SK-N-SH treated with all-trans-retinoic acid at 6 μM for 48 hours (cell line): ENCODE measurements around the gene ARID1B.

Experiments
- ARNTL ChIP-seq: fragments of 450-650 bp; formaldehyde crosslinking; IDR thresholded peaks from 2 replicates; pipeline ENCODE4 v1.5.0; 2020; ENCODE audit warnings: low read depth, mild to moderate bottlenecking, moderate library complexity, borderline replicate concordance
- CSDC2 ChIP-seq: fragments of 250-450 bp; sonication (Bioruptor Pico); IDR thresholded peaks from 2 replicates; pipeline ENCODE4 v1.5.0; 2020; ENCODE audit warnings: mild to moderate bottlenecking, moderate library complexity
- ESRRG ChIP-seq: fragments of 250-450 bp; sonication (Bioruptor Pico); IDR thresholded peaks from 2 replicates; pipeline ENCODE4 v1.6.1; 2021; ENCODE audit warnings: mild to moderate bottlenecking
- OSR1 ChIP-seq: fragments of 250-450 bp; sonication (Bioruptor Pico); IDR thresholded peaks from 2 replicates; pipeline ENCODE4 v1.8.0; 2022; ENCODE audit warnings: moderate library complexity, mild to moderate bottlenecking, inconsistent platforms
- PATZ1 ChIP-seq: fragments of 250-450 bp; sonication (Bioruptor Pico); IDR thresholded peaks from 2 replicates; pipeline ENCODE4 v1.8.0; 2020; ENCODE audit warnings: mild to moderate bottlenecking, moderate library complexity, borderline replicate concordance
- RARB ChIP-seq: fragments of 250-450 bp; sonication (Bioruptor Pico); IDR thresholded peaks from 2 replicates; pipeline ENCODE4 v1.8.0; 2021; ENCODE audit warnings: mild to moderate bottlenecking, moderate library complexity
- SNAI2 ChIP-seq: fragments of 250-450 bp; sonication (Bioruptor Pico); IDR thresholded peaks from 2 replicates; pipeline ENCODE4 v1.5.0; 2020; ENCODE audit warnings: mild to moderate bottlenecking, moderate library complexity
- TCF4 ChIP-seq: fragments of 250-450 bp; sonication (Bioruptor Pico); IDR thresholded peaks from 2 replicates; pipeline ENCODE4 v1.8.0; 2021; ENCODE audit warnings: mild to moderate bottlenecking, moderate library complexity, borderline replicate concordance
- ZFP3 ChIP-seq: fragments of 250-450 bp; sonication (Bioruptor Pico); IDR thresholded peaks from 2 replicates; pipeline ENCODE4 v1.5.0; 2020; ENCODE audit warnings: mild to moderate bottlenecking, moderate library complexity
- ZFP30 ChIP-seq: fragments of 450-650 bp; formaldehyde crosslinking; IDR thresholded peaks from 2 replicates; pipeline ENCODE4 v1.5.0; 2022; ENCODE audit warnings: mild to moderate bottlenecking, moderate library complexity
- ZNF565 ChIP-seq: fragments of 450-650 bp; formaldehyde crosslinking; conservative IDR thresholded peaks from 2 replicates; pipeline ENCODE4 v1.5.0; 2020; ENCODE audit warnings: low read depth, mild to moderate bottlenecking, moderate library complexity
- ZNF8 ChIP-seq: fragments of 450-650 bp; formaldehyde crosslinking; IDR thresholded peaks from 2 replicates; pipeline ENCODE4 v1.5.0; 2020; ENCODE audit warnings: mild to moderate bottlenecking, moderate library complexity
- TF ChIP-seq, protein P1 (sequence below): fragments of 250-450 bp; sonication (Bioruptor Pico); IDR thresholded peaks from 2 replicates; pipeline ENCODE4 v1.5.1; 2020; ENCODE audit warnings: low read depth, mild to moderate bottlenecking, moderate library complexity
- TF ChIP-seq, protein P2 (sequence below): fragments of 250-450 bp; sonication (Bioruptor Pico); IDR thresholded peaks from 2 replicates; pipeline ENCODE4 v1.8.0; 2021; ENCODE audit warnings: low read depth, mild to moderate bottlenecking, moderate library complexity, borderline replicate concordance

GRCh38 chr6:156748504-156748903, 28.7 kb upstream of the ARID1B start:
- TF ChIP-seq ARNTL (CRISPR knock-in tag) = no peak
- no peak for TF ChIP-seq OSR1 (CRISPR knock-in tag)
- TF ChIP-seq SNAI2 (CRISPR knock-in tag) = no peak
- no peak for TF ChIP-seq TCF4 (CRISPR knock-in tag)
- no peak for TF ChIP-seq ZNF565
- TF ChIP-seq ZFP30 = no peak
- no peak for TF ChIP-seq ZNF8 (CRISPR knock-in tag)
- TF ChIP-seq, protein P1, sequence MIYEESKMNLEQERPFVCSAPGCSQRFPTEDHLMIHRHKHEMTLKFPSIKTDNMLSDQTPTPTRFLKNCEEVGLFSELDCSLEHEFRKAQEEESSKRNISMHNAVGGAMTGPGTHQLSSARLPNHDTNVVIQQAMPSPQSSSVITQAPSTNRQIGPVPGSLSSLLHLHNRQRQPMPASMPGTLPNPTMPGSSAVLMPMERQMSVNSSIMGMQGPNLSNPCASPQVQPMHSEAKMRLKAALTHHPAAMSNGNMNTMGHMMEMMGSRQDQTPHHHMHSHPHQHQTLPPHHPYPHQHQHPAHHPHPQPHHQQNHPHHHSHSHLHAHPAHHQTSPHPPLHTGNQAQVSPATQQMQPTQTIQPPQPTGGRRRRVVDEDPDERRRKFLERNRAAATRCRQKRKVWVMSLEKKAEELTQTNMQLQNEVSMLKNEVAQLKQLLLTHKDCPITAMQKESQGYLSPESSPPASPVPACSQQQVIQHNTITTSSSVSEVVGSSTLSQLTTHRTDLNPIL (CRISPR knock-in tag) = no peak
- TF ChIP-seq ESRRG (CRISPR knock-in tag) = no peak
- TF ChIP-seq, protein P2, sequence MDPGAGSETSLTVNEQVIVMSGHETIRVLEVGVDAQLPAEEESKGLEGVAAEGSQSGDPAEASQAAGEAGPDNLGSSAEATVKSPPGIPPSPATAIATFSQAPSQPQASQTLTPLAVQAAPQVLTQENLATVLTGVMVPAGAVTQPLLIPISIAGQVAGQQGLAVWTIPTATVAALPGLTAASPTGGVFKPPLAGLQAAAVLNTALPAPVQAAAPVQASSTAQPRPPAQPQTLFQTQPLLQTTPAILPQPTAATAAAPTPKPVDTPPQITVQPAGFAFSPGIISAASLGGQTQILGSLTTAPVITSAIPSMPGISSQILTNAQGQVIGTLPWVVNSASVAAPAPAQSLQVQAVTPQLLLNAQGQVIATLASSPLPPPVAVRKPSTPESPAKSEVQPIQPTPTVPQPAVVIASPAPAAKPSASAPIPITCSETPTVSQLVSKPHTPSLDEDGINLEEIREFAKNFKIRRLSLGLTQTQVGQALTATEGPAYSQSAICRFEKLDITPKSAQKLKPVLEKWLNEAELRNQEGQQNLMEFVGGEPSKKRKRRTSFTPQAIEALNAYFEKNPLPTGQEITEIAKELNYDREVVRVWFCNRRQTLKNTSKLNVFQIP = no peak
- TF ChIP-seq CSDC2 (CRISPR knock-in tag) = no peak
- no peak for TF ChIP-seq ZFP3 (CRISPR knock-in tag)
- TF ChIP-seq PATZ1 (CRISPR knock-in tag) = no peak
- TF ChIP-seq RARB (CRISPR knock-in tag) = no peak
